Activated naive CD4-positive, alpha-beta T cell treated with anti-CD3 and anti-CD28 coated beads for 36 hours (primary cell): ENCODE measurements around the gene TANK. TPM values are rescaled to one million over a fixed set of nuclear protein-coding genes. Genes with fewer than 3 reads are reported as not detected.

ENCODE experiments used
- CTCF ChIA-PET: fragments of 350-600 bp; sonication (Branson Sonifier 250); formaldehyde crosslinking; loops from one replicate; lab custom pipeline; 2021; ENCODE audit warnings: antibody characterized with exemption; lab: Charles Lee
- DNase-seq: peaks from one replicate; pipeline ENCODE4 v3.0.0-alpha.2; 2020
- H3K27ac Mint-ChIP-seq: one replicate; pipeline ENCODE4 v1.8.0; 2021; ENCODE audit warnings: mild to moderate bottlenecking, mixed read lengths
- H3K27me3 Mint-ChIP-seq: one replicate; pipeline ENCODE4 v1.8.0; 2021; ENCODE audit warnings: low read depth, mixed read lengths
- H3K36me3 Mint-ChIP-seq: one replicate; pipeline ENCODE4 v1.8.0; 2021; ENCODE audit warnings: low read depth, mixed read lengths
- H3K4me1 Mint-ChIP-seq: one replicate; pipeline ENCODE4 v1.8.0; 2021; ENCODE audit warnings: low read depth, mixed read lengths
- H3K4me3 Mint-ChIP-seq: one replicate; pipeline ENCODE4 v1.8.0; 2021; ENCODE audit warnings: mild to moderate bottlenecking, moderate library complexity, mixed read lengths
- H3K9me3 Mint-ChIP-seq: one replicate; pipeline ENCODE4 v1.8.0; 2021; ENCODE audit warnings: mixed read lengths
- intact Hi-C: fragments of 100-400 bp; cut with micrococcal nuclease; formaldehyde crosslinking; loops from one replicate; pipeline ENCODE4 v1.15.1; 2023
- total RNA-seq, 2 experiments: library from RNA; stranded (reverse); gene quantifications; one replicate each; pipeline ENCODE4 v1.2.3, GENCODE V29; 2021

TANK gene
- total RNA-seq, 2 experiments from 2014 or later: 48.6 to 50.4 TPM

DNA sequence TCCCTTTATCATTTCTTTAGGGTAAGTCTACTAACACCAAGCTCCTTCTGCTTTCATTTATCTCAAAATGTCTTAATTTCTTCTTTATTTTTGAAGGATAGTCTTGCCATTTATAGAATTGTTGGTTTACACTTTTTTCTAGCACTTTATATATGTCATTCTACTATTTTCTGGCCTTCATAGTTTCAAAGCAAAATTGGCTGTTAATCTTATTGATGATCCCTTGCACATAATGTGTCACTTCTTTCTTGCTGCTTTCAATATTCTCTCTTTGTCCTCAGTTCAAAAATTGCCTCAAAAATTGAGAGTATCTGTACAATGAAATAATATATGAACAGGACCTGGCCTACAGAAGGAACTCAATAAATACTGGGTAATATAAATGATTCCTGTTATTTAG, 7.9 kb upstream of the TANK start:
- H3K9me3 Mint-ChIP-seq: peaks cover 41% of the 10 kb centered on the region
- H3K4me1 Mint-ChIP-seq: peaks cover 17% of the 10 kb centered on the region
- peaks cover 48% of the 10 kb centered on the region for H3K36me3 Mint-ChIP-seq
- H3K27me3 Mint-ChIP-seq: no peaks in the 10 kb centered on the region
- no peak overlapping the region for H3K4me3 Mint-ChIP-seq
- no peak for DNase-seq
- CTCF ChIA-PET: interaction anchor here (1.5 kb wide), 1 partner anchor 88 kb away, joined by 3 read pairs; no protein-coding TSS in a partner anchor
- H3K27ac Mint-ChIP-seq: no peak overlapping the region
- intact Hi-C loops: no loop called here

DNA sequence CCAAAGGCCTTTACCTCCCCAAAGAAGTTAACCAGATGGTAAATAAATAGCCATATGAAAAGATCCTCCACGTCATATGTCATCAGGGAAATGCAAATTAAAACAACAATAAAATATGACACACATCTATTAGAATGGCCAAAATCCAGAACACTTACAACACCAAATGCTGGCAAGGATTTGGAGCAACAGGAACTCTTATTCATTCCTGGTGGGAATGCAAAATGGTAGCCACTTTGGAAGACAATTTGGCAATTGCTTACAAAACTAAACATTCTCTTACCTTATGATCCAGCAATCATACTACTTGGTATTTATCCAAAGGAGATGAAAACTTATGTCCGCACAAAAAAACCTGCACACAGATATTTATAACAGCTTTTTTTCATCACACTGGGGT, 1.3 kb upstream of the TANK start:
- Mint-ChIP-seq H3K4me3 (no peak overlapping the region), H3K9me3 (no peaks in the 10 kb centered on the region), H3K27me3 (no peaks in the 10 kb centered on the region), H3K36me3 (peaks cover 29% of the 10 kb centered on the region), H3K4me1 (peaks cover 39% of the 10 kb centered on the region), H3K27ac (no peak overlapping the region)
- intact Hi-C loops: no loop called here
- no peak for DNase-seq
- CTCF ChIA-PET: no interaction called here

DNA sequence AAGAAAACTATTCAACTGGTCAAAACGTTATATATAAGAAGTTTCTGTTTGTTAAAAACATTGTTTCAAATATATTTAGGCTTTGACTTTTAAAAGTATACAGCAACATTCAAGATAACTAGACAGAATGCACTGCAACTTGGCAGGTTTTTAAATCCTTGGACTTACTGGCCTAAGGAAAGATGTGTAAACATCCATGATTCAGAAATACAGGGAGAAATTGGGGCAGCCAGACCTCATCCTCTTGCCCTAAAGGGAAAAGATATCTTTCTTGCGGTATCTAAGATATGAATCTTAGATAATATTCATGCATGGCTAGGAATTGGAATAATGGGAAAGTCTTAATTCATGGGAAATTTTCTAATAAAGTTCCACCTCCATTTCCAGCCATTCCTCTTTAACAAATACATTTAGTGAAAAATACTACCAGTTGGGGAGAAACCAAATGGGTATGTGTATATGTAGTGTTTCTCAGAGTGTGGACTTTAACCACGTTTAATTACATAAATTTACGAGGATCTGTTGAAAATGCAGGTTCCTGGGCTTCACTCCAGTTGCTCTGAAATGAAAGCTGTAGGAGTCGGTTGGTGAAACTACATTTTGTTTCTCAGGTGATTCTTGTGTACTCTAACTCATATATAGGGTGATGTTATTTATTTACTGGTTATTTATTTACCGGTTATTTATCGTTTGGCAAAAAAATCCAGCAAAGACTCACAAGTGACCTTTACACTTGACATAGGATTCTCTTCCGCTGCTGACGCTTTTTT, 587 bp upstream of the TANK start:
- Mint-ChIP-seq H3K36me3 (peaks cover 30% of the 10 kb centered on the region), H3K9me3 (no peaks in the 10 kb centered on the region), H3K27ac (peak overlapping the region; percentile 99), H3K4me3 (peak overlapping the region; percentile 96), H3K27me3 (no peaks in the 10 kb centered on the region), H3K4me1 (peaks cover 43% of the 10 kb centered on the region)
- intact Hi-C loops: loop anchor here (1.0 to 10.0 kb wide), 11 partner anchors 22 to 1447 kb away; partner anchors contain the start of genes IFIH1, MARCHF7, PSMD14 and RBMS1
- CTCF ChIA-PET: no interaction called here
- no peak for DNase-seq

DNA sequence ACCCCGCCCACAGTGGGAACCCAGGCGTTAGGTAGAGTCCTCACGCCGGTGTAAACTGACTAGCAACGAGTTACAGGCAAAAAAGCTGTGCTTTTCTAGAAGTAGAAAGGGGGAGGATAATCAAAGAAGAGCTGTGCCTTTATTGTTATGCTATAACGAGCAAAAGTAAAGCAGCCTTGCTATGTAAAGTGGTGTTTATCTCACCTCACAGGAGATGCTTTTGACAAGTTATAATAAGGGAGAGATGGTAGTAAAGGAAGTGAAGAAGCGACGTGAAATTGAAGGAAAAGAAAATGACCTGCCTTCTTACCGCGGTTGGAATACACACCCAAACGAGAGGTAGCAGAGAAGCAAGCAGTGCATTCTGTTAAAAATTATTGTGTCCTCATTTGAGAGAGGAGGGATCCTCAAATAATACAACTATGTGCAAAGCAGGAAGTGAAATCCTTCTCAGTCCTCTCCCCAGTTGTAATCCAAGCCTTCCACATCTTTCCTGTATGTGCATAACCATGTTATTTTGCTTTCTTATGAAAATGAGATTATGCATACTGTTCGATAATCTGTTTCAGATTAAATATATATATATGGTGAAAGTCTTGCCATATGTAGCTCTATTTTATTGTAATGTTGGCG, 962 bp downstream of the TANK start:
- no peak for DNase-seq
- Mint-ChIP-seq H3K27me3 (no peaks in the 10 kb centered on the region), H3K27ac (peak overlapping the region; percentile 99), H3K9me3 (no peaks in the 10 kb centered on the region), H3K4me3 (peak overlapping the region; percentile 96), H3K4me1 (peaks cover 53% of the 10 kb centered on the region), H3K36me3 (peaks cover 30% of the 10 kb centered on the region)
- intact Hi-C loops: loop anchor here (2.0 to 10.0 kb wide), 4 partner anchors 69 to 1449 kb away; partner anchors contain the start of genes MARCHF7 and RBMS1
- CTCF ChIA-PET: interaction anchor here (0.7 to 1.0 kb wide), 2 partner anchors 72 to 83 kb away, joined by 3 read pairs; no protein-coding TSS in a partner anchor

DNA sequence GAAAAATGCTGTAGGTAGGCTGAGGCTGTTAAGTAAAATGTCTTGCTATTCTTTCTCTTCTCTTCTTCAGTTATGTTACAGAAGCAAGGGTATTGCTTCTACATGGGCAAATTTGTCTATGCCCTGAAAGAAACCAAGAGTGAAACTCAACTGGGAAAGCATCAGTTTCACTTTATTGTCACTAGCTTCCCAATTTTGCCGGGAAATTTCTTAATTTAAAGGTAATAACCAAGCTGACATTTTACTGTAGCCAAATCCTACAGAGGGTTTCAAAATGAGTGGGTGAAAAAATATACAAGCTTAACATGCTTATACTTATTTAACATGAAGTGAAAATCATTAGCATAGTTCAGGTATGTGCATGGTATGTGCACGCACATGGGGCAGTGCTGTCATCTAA, 3.2 kb downstream of the TANK start:
- Mint-ChIP-seq H3K4me1 (peaks cover 69% of the 10 kb centered on the region), H3K9me3 (no peaks in the 10 kb centered on the region), H3K27ac (peak overlapping the region; percentile 84), H3K4me3 (peak overlapping the region; percentile 52), H3K27me3 (no peaks in the 10 kb centered on the region), H3K36me3 (peaks cover 38% of the 10 kb centered on the region)
- intact Hi-C loops: loop anchor here (5.0 to 10.0 kb wide), 3 partner anchors 71 to 1451 kb away; partner anchors contain the start of gene MARCHF7
- CTCF ChIA-PET: interaction anchor here (1.0 to 2.1 kb wide), 3 partner anchors 20 to 100 kb away, joined by 3 to 7 read pairs (median 4); no protein-coding TSS in a partner anchor
- DNase-seq: no peak

DNA sequence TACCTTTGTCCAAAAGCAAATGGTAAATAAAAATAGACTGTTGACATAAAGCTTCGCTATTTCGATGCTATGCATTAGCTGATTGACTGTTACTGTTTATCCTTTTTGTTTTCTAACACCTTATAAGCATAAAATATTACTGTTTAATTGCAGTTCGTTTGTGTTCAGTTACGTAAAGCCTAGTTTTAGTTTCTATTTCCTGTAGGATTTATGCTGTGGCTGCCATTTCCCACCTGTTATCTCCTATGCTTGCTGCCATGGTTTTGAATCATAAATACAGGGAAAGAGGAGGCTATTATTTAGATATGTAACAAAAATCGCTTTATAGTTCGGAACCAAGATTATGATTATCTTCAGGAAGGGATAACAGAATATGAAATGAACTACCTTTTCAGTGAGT, 3.9 kb downstream of the TANK start:
- H3K4me3 Mint-ChIP-seq: no peak overlapping the region
- CTCF ChIA-PET: interaction anchor here (1.0 to 2.1 kb wide), 3 partner anchors 21 to 101 kb away, joined by 3 to 7 read pairs (median 4); no protein-coding TSS in a partner anchor
- no peak for DNase-seq

DNA sequence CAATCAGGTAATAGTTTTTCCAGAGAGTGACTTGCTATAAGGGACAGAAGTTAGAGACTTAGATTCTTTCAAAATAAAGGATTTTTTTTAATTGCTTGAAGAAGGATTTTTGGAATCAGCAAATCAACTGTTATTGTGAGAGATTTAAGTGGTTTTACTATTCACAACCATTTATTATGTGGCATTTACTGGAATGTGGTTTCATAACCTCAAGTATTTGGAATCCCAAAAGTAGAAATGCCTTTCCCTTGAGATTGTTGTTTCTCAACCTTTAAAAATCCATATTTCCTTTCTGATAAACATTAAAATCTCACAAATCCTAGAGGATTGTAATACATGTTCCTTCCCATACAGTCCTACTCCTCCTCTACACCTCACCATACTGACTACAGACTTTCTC, 5.0 kb downstream of the TANK start:
- Mint-ChIP-seq H3K9me3 (no peaks in the 10 kb centered on the region), H3K36me3 (peaks cover 34% of the 10 kb centered on the region), H3K4me3 (no peak overlapping the region), H3K27ac (no peak overlapping the region), H3K4me1 (peaks cover 76% of the 10 kb centered on the region), H3K27me3 (no peaks in the 10 kb centered on the region)
- intact Hi-C loops: loop anchor here (2.0 to 10.0 kb wide), 3 partner anchors 802 to 1270 kb away; no protein-coding TSS in a partner anchor
- CTCF ChIA-PET: no interaction called here
- DNase-seq: no peak

More for the DNA sequence above, 3.9 kb downstream of the TANK start:
- H3K9me3 Mint-ChIP-seq: no peaks in the 10 kb centered on the region
- H3K4me1 Mint-ChIP-seq: peaks cover 72% of the 10 kb centered on the region
- intact Hi-C loops: loop anchor here (2.0 to 10.0 kb wide), 4 partner anchors 72 to 1452 kb away; partner anchors contain the start of gene MARCHF7
- no peaks in the 10 kb centered on the region for H3K27me3 Mint-ChIP-seq
- H3K27ac Mint-ChIP-seq: no peak overlapping the region
- H3K36me3 Mint-ChIP-seq: peaks cover 35% of the 10 kb centered on the region

DNA sequence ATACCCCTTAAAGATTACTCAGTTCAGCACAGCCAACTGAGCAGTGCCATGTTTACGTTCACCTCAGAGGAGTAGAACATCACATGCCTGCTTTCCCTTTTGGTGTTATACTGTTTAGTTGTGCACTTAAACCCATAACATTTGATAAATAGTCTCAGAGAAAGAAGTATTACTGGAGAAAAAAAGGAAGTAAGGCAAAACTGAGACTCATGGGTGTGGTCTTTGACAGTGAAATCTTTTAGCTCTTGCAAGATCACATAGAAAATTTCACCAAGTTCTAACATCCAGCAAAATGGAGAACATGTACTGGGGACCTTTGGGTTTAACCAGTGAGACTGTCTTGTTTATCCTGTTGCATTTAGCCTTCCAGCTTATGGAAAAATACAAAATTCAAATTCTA, 5.6 kb downstream of the TANK start:
- H3K27me3 Mint-ChIP-seq: no peaks in the 10 kb centered on the region
- intact Hi-C loops: loop anchor here (1.0 to 10.0 kb wide), 12 partner anchors 30 to 1271 kb away; no protein-coding TSS in a partner anchor
- no peak overlapping the region for H3K4me3 Mint-ChIP-seq

DNA sequence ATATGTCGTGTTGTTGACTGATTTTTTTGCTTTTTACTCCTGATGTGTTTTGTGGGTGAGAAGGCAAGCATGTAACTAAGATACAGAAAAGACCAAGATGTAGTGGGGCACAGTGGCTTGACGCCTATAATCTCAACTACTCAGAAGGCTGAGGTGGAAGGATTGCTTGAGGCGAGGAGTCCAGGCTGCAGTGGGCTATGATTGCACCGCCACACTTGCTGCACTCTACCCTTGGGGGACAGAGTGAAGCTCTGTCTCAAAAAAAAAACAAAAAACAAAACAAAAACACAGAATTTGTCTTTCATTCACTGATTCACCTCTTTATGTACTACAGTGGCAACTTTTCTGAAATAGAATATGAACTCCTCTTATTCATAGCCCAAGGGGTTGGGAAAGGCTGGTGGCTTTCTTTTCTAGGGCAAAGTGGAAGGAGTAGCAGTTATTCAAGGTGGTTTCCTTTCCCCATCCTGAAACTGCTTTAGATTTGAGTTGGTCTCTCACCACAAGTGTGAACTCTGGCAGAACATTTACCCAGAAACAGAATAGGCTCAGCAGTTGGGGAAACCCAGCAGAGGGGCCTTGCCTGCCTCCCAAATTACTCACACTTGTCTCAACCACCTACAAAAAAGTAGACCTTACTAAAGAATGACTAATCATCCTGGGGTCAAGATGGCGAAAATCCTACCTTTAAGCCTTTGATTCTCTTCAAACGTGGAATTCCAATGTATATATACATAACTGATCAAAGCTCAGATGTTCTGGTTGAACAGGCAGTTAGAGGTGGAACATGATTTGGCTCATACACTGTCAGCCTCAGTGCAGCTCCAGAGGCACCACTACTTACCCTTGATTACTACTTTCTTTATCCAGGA, 6.5 kb downstream of the TANK start:
- Mint-ChIP-seq H3K27me3 (no peaks in the 10 kb centered on the region), H3K9me3 (no peaks in the 10 kb centered on the region), H3K4me1 (peaks cover 88% of the 10 kb centered on the region), H3K4me3 (no peak overlapping the region), H3K36me3 (peaks cover 35% of the 10 kb centered on the region), H3K27ac (peak overlapping the region; percentile 74)
- intact Hi-C loops: loop anchor here (1.0 to 10.0 kb wide), 13 partner anchors 30 to 1272 kb away; no protein-coding TSS in a partner anchor
- CTCF ChIA-PET: interaction anchor here (0.8 to 2.2 kb wide), 2 partner anchors 103 to 106 kb away, joined by 3 to 7 read pairs; no protein-coding TSS in a partner anchor
- peak; percentile 88 for DNase-seq

More for the DNA sequence above, 5.6 kb downstream of the TANK start:
- H3K9me3 Mint-ChIP-seq: no peaks in the 10 kb centered on the region
- CTCF ChIA-PET: no interaction called here
- H3K36me3 Mint-ChIP-seq: peaks cover 36% of the 10 kb centered on the region
- H3K4me1 Mint-ChIP-seq: peaks cover 81% of the 10 kb centered on the region
- H3K27ac Mint-ChIP-seq: peak overlapping the region; percentile 74
- no peak for DNase-seq

DNA sequence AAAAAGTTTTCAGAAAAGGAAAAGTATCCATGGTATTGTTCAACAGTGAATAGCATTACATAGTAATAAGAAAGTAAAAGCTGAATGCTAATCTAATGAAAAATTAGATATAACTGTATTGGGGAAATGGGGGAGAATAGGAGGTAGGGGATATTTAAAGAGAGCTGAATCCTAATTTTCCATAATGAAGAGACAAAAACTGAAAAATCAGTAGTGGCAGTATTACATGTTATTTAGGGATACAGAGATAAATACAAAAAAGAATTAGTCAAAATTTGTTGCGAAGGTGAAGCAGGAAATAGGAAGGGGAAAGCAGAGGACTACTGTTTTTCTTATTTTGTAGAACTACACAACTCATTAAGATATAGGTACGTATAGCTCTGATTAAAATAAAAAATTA, 9.1 kb downstream of the TANK start:
- CTCF ChIA-PET: interaction anchor here (0.7 to 0.8 kb wide), 2 partner anchors 54 to 105 kb away, joined by 3 read pairs; no protein-coding TSS in a partner anchor
- intact Hi-C loops: loop anchor here (5.0 to 10.0 kb wide), 2 partner anchors 798 to 1275 kb away; no protein-coding TSS in a partner anchor
- Mint-ChIP-seq H3K36me3 (peaks cover 38% of the 10 kb centered on the region), H3K9me3 (peaks cover 2% of the 10 kb centered on the region), H3K4me1 (peaks cover 82% of the 10 kb centered on the region), H3K27me3 (no peaks in the 10 kb centered on the region), H3K27ac (no peak overlapping the region), H3K4me3 (no peak overlapping the region)
- no peak for DNase-seq

DNA sequence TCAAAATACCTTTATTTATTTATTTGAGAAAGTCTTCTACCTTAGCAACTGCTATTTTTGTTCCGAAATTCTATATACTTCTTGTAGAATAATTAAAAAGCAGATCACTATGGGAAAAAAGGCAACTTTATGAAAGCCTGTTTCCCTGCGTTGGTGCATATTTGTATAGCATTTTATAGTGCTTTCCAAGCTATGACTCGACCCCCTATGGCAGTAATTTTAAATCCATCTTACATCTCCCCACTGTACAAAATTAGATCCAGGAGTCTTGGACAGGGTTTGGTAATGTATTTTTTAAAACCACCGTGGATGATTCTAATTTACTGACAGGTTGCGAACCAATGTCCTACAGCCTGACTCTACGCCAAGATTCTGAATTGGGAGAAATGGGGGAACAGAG, 10.1 kb downstream of the TANK start:
- Mint-ChIP-seq H3K27me3 (no peaks in the 10 kb centered on the region), H3K9me3 (peaks cover 2% of the 10 kb centered on the region), H3K27ac (no peak overlapping the region), H3K36me3 (peaks cover 41% of the 10 kb centered on the region), H3K4me3 (no peak overlapping the region), H3K4me1 (peaks cover 77% of the 10 kb centered on the region)
- CTCF ChIA-PET: no interaction called here
- DNase-seq: no peak
- intact Hi-C loops: no loop called here
